Measurements from ENCODE around the gene MFNG. TPM values are rescaled to one million over a fixed set of nuclear protein-coding genes. Genes with fewer than 3 reads are reported as not detected.

MFNG gene
- polyA plus RNA-seq, 1 donor from 2014 or later = 0.17 TPM

DNA sequence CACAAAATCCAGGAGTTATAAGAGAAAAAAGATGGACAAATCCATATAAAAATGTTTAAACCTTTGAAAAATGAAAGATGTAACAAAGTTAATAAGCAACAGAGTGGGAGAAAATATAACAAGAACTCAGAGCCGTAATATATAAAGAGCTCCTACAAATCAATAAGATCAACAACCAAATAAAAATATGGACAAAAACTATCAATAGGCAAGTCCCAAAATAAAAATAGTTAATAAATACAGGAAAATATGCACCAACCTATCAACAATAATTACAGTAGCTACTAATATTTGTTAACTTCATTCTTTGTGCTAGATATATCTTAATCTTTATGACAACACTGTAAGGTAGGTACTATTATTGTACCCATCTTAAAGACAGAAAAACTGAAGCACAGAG, 30.3 kb upstream of the MFNG start:
- H3F3A ChIP-seq (ENCODE audit: insufficient read depth, low read length, poor library complexity, severe bottlenecking) = no peaks in the 10 kb centered on the region
- no peak overlapping the region for H3K4me2 ChIP-seq (ENCODE audit: low read length)
- H3K36me3 ChIP-seq (ENCODE audit: insufficient read depth, low read length) = no peaks in the 10 kb centered on the region
- H3K27me3 ChIP-seq (ENCODE audit: insufficient read depth, low read depth, low read length) = peaks cover 31% of the 10 kb centered on the region
- no peak overlapping the region for H2AFZ ChIP-seq (ENCODE audit: low read depth, low read length)
- no peaks in the 10 kb centered on the region for H4K20me1 ChIP-seq (ENCODE audit: insufficient read depth)
- H3K9me3 ChIP-seq (ENCODE audit: low read length) = no peaks in the 10 kb centered on the region
- no peaks in the 10 kb centered on the region for H3K9me2 ChIP-seq (ENCODE audit: insufficient read depth, low read length)
- no peak overlapping the region for H3K27ac ChIP-seq (ENCODE audit: low read length)
- no peak for TF ChIP-seq REST (IDR thresholded peaks at IDR 0.05; ENCODE audit: borderline replicate concordance)
- no peak for TF ChIP-seq TAF1 (IDR thresholded peaks at IDR 0.05; ENCODE audit: low read depth)
- no peak overlapping the region for H3K4me3 ChIP-seq (ENCODE audit: low read length)
- H3K79me2 ChIP-seq (replicated peaks; ENCODE audit: insufficient read depth, low read length) = no peaks in the 10 kb centered on the region
- H3K9ac ChIP-seq (ENCODE audit: low read length) = no peak overlapping the region

GRCh38 chr22:37515901-37516300, 29.7 kb upstream of the MFNG start:
- Histone ChIP-seq H3K79me2 (replicated peaks; ENCODE audit: insufficient read depth, low read length) (no peaks in the 10 kb centered on the region), H3K9ac (ENCODE audit: low read length) (no peak overlapping the region), H3F3A (ENCODE audit: insufficient read depth, low read length, poor library complexity, severe bottlenecking) (no peaks in the 10 kb centered on the region), H3K9me2 (ENCODE audit: insufficient read depth, low read length) (no peaks in the 10 kb centered on the region), H3K27me3 (ENCODE audit: insufficient read depth, low read depth, low read length) (peaks cover 26% of the 10 kb centered on the region), H2AFZ (ENCODE audit: low read depth, low read length) (no peak overlapping the region), H3K4me3 (ENCODE audit: low read length) (no peak overlapping the region), H3K36me3 (ENCODE audit: insufficient read depth, low read length) (no peaks in the 10 kb centered on the region), H3K4me2 (ENCODE audit: low read length) (no peak overlapping the region), H3K27ac (ENCODE audit: low read length) (no peak overlapping the region), H4K20me1 (ENCODE audit: insufficient read depth) (no peaks in the 10 kb centered on the region), H3K9me3 (ENCODE audit: low read length) (no peaks in the 10 kb centered on the region)
- no peak for TF ChIP-seq POLR2AphosphoS5 (IDR thresholded peaks at IDR 0.05)
- no peak for TF ChIP-seq SMC3 (conservative IDR thresholded peaks at IDR 0.05; ENCODE audit: poor library complexity)
- no peak for TF ChIP-seq CTCF (IDR thresholded peaks at IDR 0.05; ENCODE audit: poor library complexity, severe bottlenecking)
- no peak for TF ChIP-seq RAD21 (conservative IDR thresholded peaks at IDR 0.05)
- no peak for TF ChIP-seq TAF1 (IDR thresholded peaks at IDR 0.05; ENCODE audit: low read depth)
- no peak for TF ChIP-seq EP300 (conservative IDR thresholded peaks at IDR 0.05; ENCODE audit: poor library complexity, severe bottlenecking)
- TF ChIP-seq EZH2 (IDR thresholded peaks at IDR 0.05; ENCODE audit: borderline replicate concordance, insufficient read depth, low read length, poor library complexity, severe bottlenecking) = no peak
- no peak for TF ChIP-seq REST (IDR thresholded peaks at IDR 0.05; ENCODE audit: borderline replicate concordance)
- TF ChIP-seq MXI1 (conservative IDR thresholded peaks at IDR 0.05; ENCODE audit: poor library complexity, severe bottlenecking) = no peak

All from neural cell (in vitro differentiated cells).